GM21576 (cell line): Measurements from ENCODE around the gene BAZ1B.
"Not testable (repeated sequence)": the region's sequence is repeated elsewhere in the genome, so short reads cannot be mapped to it uniquely, and the experiment has no call there.

Experiments
- ATAC-seq: cut with Tn5 transposase; IDR thresholded peaks from one replicate; pipeline ENCODE4 v1.9.1; 2021; ENCODE audit warnings: mild to moderate bottlenecking, moderate library complexity; ENCODE audit not compliant: unreplicated experiment

The BAZ1B gene

DNA sequence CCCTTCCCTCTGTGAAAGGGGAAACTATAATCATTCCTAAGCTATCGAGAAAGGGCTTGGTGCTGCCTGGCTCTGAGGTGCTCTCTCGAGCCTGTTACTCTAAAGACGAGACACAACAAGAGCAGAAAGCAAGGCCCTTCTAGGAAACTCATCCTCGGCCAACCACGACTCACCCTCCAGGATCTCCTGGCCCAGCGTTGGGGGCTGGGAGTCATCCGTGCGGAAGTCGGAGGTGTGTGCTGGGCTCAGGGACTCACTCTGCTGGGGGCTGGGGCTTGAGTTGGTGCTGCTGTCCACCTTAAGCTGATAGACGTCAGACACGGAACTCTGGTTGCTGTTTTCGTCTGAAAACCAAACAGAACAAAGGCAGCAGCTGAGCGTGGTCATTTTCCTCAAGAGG, 17.6 kb upstream of the BAZ1B start:
- ATAC-seq, result no peak

DNA sequence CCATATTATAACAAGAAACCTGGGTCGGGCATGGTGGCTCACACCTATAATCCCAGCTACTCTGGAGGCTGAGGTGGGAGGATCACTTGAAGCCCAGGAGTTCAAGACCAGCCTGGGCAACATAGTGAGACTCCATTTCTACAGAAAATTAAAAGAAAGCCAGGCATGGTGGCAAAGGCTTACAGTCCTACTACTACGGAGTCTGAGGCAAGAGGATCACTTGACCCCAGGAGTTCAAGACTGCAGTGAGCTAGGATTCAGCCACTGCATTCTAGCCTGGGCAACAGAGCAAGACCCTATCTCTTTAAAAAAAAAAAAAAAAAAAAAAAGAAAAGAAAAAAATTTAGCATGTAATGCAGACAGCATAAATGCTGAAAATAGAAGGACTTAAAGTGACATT, 16.4 kb upstream of the BAZ1B start:
- ATAC-seq, result not testable (repeated sequence)

DNA sequence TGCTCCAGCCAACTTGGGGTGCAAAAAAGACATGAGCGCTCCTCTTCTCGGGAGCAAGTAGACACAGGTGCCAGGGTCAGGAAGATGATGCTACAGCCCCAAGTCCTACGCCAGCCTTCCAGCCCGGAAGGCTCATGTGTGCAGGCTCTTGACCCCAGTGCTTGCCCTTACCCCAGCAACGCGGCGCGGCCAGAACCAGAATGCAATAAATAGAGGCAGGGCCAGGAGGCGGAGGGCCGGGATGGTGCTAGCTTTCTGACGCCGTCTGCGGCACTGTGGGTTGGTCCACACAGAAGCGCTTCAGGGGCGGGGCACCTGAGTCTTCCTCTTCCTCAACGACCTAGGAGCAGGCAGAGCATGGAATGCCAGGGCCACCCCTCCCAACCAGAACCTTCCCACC, 15.0 kb upstream of the BAZ1B start:
- no peak for ATAC-seq

DNA sequence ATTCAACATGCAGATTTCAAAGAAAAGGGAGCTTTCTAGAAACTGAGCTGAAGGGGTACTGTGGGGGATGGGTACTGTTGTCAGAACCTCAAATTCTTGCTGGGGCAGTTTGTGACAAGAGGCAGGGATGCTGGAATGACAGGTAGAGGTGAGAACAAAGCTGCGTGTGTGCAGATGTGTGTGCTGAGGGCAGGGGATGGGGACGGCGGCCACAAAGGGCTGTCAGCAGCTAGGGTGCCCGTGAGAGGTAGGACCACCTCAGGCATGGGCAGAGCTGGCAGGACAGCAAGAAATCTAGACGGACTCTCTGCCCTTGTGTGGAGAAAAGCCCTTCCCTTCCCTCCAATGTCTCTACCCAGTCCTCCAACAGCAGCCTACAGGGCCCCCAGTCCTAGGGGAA, 14.4 kb upstream of the BAZ1B start:
- no peak for ATAC-seq

DNA sequence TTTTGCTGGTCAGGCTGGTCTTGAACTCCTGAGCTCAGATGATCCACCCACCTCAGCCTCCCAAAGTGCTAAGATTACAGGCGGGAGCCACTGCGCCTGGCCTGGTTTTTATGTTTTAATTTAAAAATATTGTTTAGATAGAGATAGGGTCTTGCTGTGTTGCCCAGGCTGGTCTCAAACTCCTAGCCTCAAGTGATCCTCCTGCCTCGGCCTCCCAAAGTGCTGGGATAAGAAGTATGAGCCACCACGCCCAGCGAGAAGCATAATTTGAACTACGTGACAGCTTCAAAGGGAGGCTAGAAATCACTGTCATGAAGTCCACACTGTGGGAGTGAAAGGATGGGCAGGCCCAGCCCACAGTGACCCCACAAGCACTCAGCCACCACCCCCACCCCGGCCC, 13.8 kb upstream of the BAZ1B start:
- ATAC-seq, result not testable (repeated sequence)

DNA sequence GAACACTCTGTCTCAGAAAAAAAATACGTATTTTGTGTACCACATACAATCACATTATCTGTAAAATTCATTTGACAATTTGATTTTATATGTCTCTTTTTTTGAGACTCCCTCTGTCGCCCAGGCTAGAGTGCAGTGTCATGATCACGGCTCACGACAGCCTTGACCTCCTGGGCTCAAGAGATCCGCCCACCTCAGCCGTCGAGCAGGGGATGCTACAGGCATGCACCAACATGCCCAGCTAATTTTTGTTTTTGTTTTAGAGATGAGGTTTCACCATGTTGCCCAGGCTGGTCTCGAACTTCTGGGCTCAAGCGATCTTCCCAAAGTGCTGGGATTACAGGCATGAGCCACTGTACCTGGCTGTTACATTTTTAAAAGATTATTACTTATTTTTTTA, 11.6 kb upstream of the BAZ1B start:
- ATAC-seq, result no peak

DNA sequence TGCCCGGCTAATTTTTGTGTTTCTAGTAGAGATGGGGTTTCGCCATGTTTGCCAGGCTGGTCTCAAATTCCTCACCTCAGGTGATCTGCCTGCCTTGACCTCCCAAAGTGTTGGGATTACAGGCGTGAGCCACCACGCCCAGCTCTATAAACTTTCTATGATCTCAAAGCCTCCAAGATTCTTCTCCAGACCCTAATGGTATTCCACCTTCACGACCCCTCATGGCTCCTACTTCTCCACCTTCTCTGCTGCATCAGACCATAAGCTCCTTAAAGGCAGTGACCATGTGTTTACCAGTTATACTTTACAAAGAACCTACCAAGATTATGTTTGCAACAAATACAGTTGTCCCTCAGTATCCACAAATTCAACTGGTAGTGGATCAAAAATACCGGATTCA, 10.1 kb upstream of the BAZ1B start:
- ATAC-seq, result no peak

DNA sequence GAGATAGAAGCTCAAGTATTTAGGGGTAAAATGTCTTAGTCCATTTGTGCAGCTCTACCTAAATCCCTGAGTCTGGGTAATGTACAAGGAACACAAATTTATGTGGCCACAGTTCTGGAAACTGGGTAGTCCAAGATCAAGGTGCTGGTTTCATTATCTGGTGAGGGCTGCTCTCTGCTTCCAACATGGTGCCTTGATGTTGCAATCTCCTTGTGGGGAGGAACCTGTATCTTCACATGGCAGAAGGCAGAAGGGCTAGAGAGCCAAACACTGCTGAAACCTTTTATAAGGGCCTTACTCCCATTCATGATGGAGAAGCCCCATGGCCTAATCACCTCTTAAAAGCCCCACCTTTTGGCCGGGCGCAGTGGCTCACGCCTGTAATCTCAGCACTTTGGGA, 8.7 kb upstream of the BAZ1B start:
- ATAC-seq, result no peak

DNA sequence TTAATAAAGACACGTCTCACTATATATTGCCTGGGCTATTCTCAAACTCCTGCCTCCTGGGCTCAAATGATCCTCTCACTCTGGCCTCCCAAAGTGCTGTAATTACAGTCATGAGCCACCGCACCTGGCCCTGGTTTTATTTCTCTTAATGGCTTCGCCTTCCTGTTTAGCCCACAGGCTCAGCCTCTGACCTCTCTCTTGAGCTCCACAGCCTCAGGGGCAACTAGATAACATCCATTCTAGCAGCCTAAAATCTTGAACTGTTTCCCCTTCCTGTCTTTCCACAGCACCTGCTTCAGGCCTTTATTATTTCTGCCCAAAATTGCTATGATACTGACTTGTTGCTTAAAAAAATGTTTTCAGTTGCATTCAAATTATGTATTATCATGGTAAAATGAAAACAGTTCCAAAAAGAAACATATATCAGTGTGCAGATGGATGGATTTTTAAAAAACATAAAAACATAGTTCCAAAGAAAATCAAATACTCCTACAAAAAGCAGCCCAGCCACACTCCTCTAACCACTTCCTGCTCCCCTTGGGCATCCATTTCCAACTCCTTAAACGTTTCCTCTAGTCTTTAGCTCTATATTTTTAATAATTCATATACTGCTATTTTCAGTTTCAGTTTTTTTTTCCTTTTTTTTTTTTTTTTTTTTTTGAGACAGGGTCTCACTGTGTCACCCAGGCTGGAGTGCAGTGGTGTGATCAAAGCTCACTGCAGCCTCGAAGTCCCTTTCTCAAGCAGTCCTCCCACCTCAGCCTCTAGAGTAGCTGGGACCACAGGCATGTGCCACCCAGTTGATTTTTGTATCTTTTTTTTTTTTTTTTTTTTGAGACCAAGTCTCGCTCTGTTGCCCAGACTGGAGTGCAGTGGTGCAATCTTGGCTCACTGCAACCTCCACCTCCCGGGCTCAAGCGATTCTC, 5.1 kb upstream of the BAZ1B start:
- ATAC-seq, result no peak

DNA sequence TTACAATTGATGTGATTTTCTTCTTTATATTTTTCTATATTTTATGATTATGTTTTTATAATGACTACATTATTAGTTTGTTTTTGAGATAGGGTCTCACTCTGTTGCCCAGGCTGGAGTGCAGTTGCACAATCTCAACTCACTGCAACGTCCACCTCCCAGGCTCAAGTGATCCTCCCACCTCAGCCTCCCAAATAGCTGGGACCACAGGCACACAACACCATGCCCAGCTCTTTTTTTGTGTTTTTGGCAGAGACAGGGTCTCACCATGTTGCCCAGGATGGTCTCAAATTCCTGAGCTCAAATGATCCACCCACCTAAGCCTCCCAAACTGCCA, 4.0 kb upstream of the BAZ1B start:
- ATAC-seq, result not testable (repeated sequence)

DNA sequence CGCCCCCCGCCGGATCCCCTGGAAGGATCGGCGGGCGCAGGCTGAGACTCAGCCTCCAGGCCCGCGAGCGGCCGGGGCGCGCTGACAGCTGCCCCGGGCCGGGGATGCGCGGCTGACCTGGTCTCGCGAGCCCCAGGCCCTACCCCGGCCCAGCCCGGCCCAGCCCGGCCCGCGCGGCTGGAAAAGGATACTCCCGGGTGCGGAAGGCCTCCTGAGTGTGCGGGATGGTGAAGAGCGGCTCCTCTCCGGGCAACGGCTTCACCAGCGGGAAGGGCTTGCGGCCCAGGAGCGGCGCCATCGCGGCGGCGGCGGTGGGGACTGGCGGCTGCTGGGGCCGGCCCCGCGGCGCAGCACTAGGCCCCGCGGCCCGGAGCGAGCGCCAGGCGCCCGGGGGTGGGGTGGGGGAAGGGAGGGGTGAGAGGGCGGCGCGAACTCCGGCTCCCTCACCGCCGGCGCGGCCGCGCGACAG, 423 bp downstream of the BAZ1B start:
- peak; percentile 27 for ATAC-seq

DNA sequence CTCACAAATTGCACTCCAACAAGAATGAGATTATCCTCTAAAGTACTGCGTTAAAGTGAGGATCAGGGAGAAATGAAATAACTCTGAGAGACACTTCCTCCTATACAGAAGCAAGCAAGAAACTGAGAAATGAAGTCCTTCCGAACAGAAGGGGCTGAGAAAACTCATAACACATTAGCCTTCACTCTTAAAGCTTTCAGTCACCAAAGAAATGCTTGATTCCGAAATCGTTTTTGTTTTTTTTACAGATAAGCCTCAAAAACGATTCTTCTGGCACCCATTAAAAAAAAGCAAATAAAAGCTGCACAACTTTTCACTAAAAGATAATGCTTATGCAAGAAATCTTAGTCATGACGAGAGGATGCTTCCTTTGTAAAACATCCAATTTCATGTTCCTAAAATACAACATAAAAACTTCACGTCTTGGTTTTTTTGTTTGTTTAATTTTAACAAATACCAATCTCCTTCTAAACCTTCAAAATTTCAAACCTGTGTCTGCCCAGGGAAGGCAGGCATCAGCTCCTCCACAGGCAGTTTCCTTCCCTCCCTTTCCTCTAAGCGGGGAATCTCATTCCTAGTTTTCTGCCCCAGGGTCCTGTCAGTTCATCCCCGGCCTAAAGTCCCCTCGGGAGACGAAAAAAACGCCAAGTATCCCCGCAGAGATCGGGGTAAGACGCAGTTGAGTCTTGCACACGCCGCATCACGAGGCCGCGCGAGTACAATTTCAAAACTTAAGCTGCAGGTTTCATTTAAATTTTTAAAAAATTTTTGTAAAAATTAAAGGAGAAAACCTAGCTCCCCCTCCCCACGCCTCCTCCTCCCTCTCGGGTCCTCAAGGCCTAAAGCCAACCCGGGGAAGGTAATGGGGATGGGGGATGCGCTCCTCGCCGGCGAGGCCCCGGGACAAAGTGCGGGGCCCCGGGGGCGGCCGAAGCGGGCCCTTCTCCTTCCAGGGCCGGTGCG, 1.1 kb downstream of the BAZ1B start:
- ATAC-seq, result no peak

DNA sequence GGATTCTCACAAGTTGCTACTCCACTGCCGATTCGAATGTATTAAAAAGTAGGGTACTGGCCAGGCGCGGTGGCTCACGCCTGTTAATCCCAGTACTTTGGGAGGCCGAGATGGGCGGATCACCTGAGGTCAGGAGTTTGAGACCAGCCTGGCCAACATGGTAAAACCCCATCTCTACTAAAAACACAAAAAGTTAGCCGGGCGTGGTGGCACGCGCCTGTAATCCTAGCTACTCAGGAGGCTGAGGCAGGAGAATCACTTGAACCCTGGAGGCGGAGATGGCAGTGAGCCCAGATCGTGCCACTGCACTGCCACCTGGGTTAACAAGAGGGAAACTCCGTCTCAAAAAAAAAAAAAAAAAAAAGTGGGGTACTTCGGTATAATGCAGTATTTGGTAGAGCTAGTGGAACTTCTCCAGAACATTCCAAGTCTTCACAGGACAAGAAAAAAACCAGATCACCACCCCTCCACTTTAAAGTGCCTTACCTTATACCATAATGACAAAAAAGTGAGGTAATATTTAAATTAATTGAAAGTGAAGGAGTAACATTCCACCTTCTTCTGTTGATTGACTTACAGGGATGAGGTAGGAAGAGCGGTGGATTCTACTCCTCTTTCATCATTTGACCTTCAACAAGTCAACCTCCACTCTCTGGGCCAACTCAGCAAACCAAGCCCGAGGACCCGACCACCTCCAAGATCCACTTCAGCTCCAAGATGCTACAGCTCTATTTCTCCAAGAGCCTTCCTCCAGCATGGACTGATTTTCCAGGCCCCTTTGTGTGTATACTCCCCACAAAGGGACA, 2.0 kb downstream of the BAZ1B start:
- no peak for ATAC-seq

DNA sequence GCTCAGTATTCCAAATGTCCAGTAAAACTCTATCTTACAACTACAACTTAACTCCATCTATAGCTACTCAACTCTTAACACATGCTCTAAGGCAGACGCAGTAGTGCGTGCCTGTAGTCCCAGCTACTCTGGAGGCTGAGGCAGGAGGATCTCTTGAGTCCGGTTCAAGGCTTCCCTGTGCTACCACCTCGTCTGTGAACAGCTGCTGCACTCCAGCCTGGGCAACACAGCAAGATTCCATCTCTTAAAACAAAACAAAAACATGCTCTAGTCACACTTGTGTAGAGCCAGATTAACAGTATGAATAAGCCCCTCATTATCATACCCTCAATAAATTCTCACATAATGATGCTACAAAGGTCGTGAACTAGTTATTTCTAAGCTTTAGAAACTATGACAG, 3.6 kb downstream of the BAZ1B start:
- no peak for ATAC-seq

DNA sequence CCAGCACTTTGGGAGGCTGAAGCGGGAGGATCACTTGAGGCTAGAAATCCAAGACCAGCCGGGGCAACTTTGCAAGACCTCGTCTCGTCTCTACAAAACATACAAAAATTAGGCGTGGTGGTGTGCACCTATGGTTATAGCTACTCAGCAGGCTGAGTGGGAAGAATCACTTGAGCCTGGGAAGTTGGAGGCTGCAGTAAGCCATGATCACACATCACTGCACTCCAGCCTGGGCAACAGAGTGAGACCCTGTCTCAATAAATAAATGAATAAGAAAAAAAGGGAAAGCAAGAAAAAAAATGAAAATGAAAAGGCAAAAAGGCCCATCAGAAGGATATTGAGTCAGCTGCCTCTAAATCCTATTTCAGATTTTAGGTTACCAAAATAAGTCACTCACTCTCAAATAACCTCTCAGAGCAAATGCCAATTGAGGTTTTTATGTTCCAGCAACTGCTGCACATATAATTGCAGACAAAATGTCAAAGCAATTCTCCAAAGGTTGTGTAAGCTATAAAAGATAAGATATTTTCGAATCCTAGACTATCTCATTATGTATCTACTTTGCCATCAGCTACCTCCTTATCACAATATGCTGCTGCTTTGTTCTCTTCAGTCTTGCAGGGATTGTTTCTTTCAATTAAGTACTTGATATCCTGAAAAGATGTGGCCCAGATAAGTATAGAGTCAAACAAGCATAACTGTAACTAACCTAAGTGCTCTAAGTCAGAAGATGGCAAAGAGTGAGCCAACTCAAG, 4.7 kb downstream of the BAZ1B start:
- ATAC-seq, result no peak

DNA sequence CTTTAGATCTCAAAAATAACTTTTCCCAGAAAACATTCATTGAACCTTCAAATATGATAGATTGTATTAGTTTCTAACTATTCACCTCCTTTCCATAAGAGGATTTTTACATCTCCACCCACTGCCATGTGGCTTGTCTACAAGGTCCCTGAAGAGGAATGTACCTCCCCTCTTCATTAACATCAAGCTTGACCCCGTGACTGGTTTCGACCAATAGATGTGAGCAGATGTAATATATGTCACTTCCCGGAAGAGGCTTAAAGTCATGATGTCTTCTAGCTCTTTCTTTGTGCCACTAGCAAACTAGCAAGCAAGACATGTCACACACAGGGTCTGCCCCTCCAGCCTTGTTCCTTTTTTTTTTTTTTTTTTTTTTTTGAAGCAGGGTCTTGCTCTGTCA, 6.9 kb downstream of the BAZ1B start:
- ATAC-seq, result no peak

DNA sequence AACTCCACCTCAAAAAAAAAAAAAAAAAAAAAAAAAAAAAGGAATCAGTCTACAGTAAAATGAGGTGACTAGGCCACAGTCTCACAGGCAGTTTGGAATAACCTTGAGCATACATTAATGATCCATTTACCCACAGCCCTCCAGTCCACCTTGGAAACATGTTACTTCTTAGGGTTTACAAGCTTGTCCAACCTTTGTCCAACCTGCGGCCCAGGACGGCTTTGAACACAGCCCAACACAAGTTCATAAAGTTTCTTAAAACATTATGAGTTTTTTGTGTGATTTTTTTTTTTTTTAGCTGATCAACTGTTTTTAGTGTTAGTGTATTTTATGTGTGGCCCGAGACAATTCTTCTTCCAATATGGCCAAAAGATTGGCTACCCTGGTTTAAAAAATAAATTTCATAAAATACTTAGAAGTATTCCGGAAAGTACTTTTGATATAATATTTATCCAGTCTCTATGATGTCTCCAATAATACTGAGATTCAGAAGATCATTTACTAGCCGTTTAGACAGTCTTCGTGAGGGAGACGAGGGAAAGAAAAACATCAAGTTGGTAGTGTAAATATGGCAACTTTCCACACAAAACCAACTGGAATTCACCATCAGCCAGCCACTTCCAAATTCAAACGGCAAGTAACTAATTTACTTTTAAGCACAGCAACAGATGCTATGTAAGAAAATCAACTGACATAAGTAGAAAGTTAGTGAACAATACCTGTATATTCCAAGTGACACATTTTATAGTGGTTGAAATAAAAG, 9.9 kb downstream of the BAZ1B start:
- no peak for ATAC-seq

DNA sequence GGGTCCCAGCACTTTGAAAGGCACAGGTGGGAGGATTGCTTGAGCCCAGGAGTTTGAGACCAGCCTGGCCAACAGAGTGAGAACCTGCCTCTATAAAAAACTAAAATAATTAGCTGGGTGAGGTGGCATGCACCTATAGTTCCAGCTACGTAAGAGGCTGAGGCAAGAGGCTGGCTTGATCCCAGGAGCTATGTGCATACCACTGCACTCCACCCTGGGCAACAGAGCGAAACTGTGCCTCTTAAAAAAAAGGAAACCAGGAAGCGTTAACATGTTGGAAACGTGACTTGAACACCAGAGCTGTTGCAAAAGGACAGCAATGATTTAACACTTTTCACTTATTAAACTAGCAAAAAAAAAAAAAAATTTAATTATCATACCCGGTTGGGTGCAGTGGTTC, 12.6 kb downstream of the BAZ1B start:
- ATAC-seq, result no peak

DNA sequence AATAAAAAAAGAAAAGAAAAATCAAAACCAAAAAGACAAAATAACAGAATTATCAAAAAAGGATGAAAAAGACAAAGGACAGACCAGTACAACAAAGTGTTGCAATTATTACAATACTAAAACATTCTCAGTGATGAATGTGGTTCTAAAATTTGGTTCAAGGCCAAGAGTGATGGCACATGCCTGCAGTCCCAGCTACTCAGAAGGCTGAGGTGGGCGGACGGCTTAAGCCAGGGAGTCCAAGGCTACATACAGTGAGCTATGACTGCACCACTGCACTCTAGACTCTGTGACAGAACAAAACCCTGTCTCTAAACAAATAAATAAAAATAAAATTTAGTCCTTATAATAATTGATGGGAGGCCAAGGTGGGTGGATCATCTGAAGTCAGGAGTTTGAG, 14.5 kb downstream of the BAZ1B start:
- no peak for ATAC-seq

DNA sequence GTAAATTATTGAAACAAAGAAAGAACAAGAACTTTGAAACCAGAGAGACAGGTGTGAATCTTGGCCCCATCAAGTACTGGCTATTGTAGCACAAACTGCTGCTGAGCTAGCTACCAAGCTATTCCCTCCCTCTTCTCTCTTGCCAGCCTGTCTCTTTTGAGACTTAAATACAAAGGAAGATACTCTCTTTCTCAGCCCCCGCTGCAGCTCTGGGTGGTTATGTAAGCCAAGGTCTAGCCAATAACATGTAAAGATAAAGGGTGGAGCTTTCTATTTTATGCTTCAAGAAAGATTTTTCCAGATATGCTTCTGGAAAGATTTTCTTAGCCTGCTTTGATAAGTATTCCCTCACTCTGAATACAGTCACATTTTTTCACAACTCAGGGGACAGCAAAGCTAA, 17.2 kb downstream of the BAZ1B start:
- no peak for ATAC-seq
